VCaP (cell line): ENCODE measurements around the gene TULP1.

ENCODE experiments used
- H3K27ac ChIP-seq: fragments of 450-650 bp; 2 replicates; pipeline ENCODE4 v1.5.1; 2017
- CTCF ChIP-seq: fragments of 450-650 bp; conservative IDR thresholded peaks from 2 replicates; pipeline ENCODE4 v1.5.1; 2017; ENCODE audit warnings: mild to moderate bottlenecking, moderate library complexity

The TULP1 gene

GRCh38 chr6:35453236-35453635 lies 59.5 kb downstream of the TULP1 start:
- peak overlapping the region; percentile 72 for H3K27ac ChIP-seq
- TF ChIP-seq CTCF = no peak

GRCh38 chr6:35452183-35453090 lies 60.3 kb downstream of the TULP1 start, which contains the start of gene FANCE:
TSS of gene FANCE (plus strand) at chr6:35452338. CDS start at chr6:35452546, 208 bp downstream.
- H3K27ac ChIP-seq = peak within 1 kb of the TSS; percentile 72

GRCh38 chr6:35451354-35452182 lies 61.1 kb downstream of the TULP1 start:
- no peak for TF ChIP-seq CTCF
- peak overlapping the region; percentile 72; the same call in 1 of the 2 replicates for H3K27ac ChIP-seq

More at GRCh38 chr6:35452183-35453090, 60.3 kb downstream of the TULP1 start, which contains the start of gene FANCE:
- TF ChIP-seq CTCF = no peak

GRCh38 chr6:35449287-35449881 lies 63.3 kb downstream of the TULP1 start:
- H3K27ac ChIP-seq = no peak overlapping the region; the same call in 1 of the 2 replicates
- peak; percentile 85 for TF ChIP-seq CTCF

- TF ChIP-seq CTCF = no peak
Observed at GRCh38 chr6:35448191-35448590, 64.5 kb downstream of the TULP1 start.

More at GRCh38 chr6:35448191-35448590, 64.5 kb downstream of the TULP1 start:
- peak overlapping the region; percentile 3; the same call in 1 of the 2 replicates for H3K27ac ChIP-seq
